Retinal pigment epithelial cell (primary cell): ENCODE results near the gene MEIOSIN.

Experiments
- DNase-seq: peaks from one replicate; pipeline ENCODE4 v3.0.0-alpha.2; 2010; ENCODE audit warnings: low read depth
- H3K4me3 ChIP-seq: 2 replicates; pipeline ENCODE4 v1.5.1; 2011; ENCODE audit warnings: mild to moderate bottlenecking, low read length, control low read depth, moderate library complexity
- CTCF ChIP-seq: conservative IDR thresholded peaks from 2 replicates; pipeline ENCODE4 v1.5.1; 2011; ENCODE audit warnings: low read depth, low read length, control low read depth, inconsistent platforms

Gene MEIOSIN

GRCh38 chr19:45805719-45806118 is 72.5 kb downstream of the MEIOSIN start:
- no peak for TF ChIP-seq CTCF
- no peak for DNase-seq

GRCh38 chr19:45809643-45810159 is 76.5 kb downstream of the MEIOSIN start:
- TF ChIP-seq CTCF, result no peak
- H3K4me3 ChIP-seq, result no peak overlapping the region
- DNase-seq, result peak; percentile 33

More at GRCh38 chr19:45805719-45806118, 72.5 kb downstream of the MEIOSIN start:
- no peak overlapping the region for H3K4me3 ChIP-seq

- no peak for TF ChIP-seq CTCF
- no peak overlapping the region for H3K4me3 ChIP-seq
- no peak for DNase-seq
These were observed 79.1 kb downstream of the MEIOSIN start for GRCh38 chr19:45812297-45812696.
